HEK293 (cell line): ENCODE data around the gene HOXB7.
A peak's percentile ranks its signal among the peaks of the same experiment; 100 is the strongest.

Experiments
- CTCF ChIA-PET: fragments of 350-600 bp; formaldehyde crosslinking; extraction: SDS; loops from one replicate; lab custom pipeline; 2021; ENCODE audit warnings: antibody characterized with exemption; lab: Yijun Ruan, JAX
- POLR2A ChIA-PET: fragments of 300-600 bp; formaldehyde crosslinking; extraction: SDS; loops from one replicate; lab custom pipeline; 2020; ENCODE audit warnings: antibody characterized with exemption, inconsistent platforms; lab: Yijun Ruan, JAX
- H3K27ac ChIP-seq: fragments of 200-500 bp; sonication (Bioruptor generic); 2 replicates; pipeline ENCODE4 v1.5.1; 2014; ENCODE audit warnings: low read depth, low read length, control low read depth, inconsistent platforms; ENCODE audit errors: extremely low read depth
- H3K36me3 ChIP-seq, 2 experiments: fragments of 200-500 bp in 1 of 2; sonication (Bioruptor generic) in 1 of 2; 1 replicate in 1 of 2; 2 replicates in 1 of 2; pipeline ENCODE4 v1.5.1; 2014 to 2017; ENCODE audit warnings: inconsistent platforms in 2 of 2, low read length in 2 of 2; ENCODE audit not compliant: control insufficient read depth in 2 of 2, insufficient read depth in 1 of 2
- H3K4me1 ChIP-seq: fragments of 200-500 bp; sonication (Bioruptor generic); 2 replicates; pipeline ENCODE4 v1.5.1; 2014; ENCODE audit warnings: mild to moderate bottlenecking, low read length, inconsistent platforms; ENCODE audit not compliant: control insufficient read depth, insufficient read depth
- H3K4me3 ChIP-seq: 2 replicates; pipeline ENCODE4 v1.5.1; 2011; ENCODE audit warnings: low read depth, mild to moderate bottlenecking, control low read depth, low read length, moderate library complexity
- H3K9me3 ChIP-seq: fragments of 200-500 bp; sonication (Bioruptor generic); 2 replicates; pipeline ENCODE4 v1.5.1; 2014; ENCODE audit warnings: low read depth, low read length, inconsistent platforms; ENCODE audit not compliant: control insufficient read depth, insufficient read depth
- GFI1B ChIP-seq: fragments of 450-650 bp; formaldehyde crosslinking; IDR thresholded peaks from 2 replicates; pipeline ENCODE4 v1.5.1; 2016; ENCODE audit warnings: missing biosample characterization, missing genetic modification characterization
- GLI4 ChIP-seq: fragments of 450-650 bp; formaldehyde crosslinking; IDR thresholded peaks from 2 replicates; pipeline ENCODE4 v1.5.1; 2016; ENCODE audit warnings: missing biosample characterization, missing genetic modification characterization
- HOXA7 ChIP-seq: sonication (generic); formaldehyde crosslinking; IDR thresholded peaks from 2 replicates; pipeline ENCODE4 v1.8.1; 2022; ENCODE audit warnings: missing genetic modification reagents, borderline replicate concordance
- SCRT1 ChIP-seq: fragments of 450-650 bp; formaldehyde crosslinking; IDR thresholded peaks from 2 replicates; pipeline ENCODE4 v1.5.1; 2016; ENCODE audit warnings: missing biosample characterization, missing genetic modification characterization, borderline replicate concordance
- SP7 ChIP-seq: fragments of 450-650 bp; formaldehyde crosslinking; IDR thresholded peaks from 2 replicates; pipeline ENCODE4 v1.5.1; 2016; ENCODE audit warnings: missing biosample characterization, missing genetic modification characterization
- TCF7L2 ChIP-seq: IDR thresholded peaks from 2 replicates; pipeline ENCODE4 v1.6.1; 2011; ENCODE audit warnings: low read depth, mild to moderate bottlenecking, inconsistent platforms, low read length, moderate library complexity, borderline replicate concordance
- ZBTB17 ChIP-seq: fragments of 450-650 bp; formaldehyde crosslinking; IDR thresholded peaks from 2 replicates; pipeline ENCODE4 v1.5.1; 2016; ENCODE audit warnings: missing biosample characterization, missing genetic modification characterization
- ZBTB21 ChIP-seq: fragments of 450-650 bp; formaldehyde crosslinking; IDR thresholded peaks from 2 replicates; pipeline ENCODE4 v1.5.1; 2017; ENCODE audit warnings: missing biosample characterization, missing genetic modification characterization
- ZBTB48 ChIP-seq: fragments of 450-650 bp; formaldehyde crosslinking; IDR thresholded peaks from 2 replicates; pipeline ENCODE4 v1.5.1; 2016; ENCODE audit warnings: missing biosample characterization, missing genetic modification characterization
- ZBTB7A ChIP-seq: fragments of 450-650 bp; formaldehyde crosslinking; IDR thresholded peaks from 2 replicates; pipeline ENCODE4 v1.5.1; 2016; ENCODE audit warnings: low read depth, missing biosample characterization, missing genetic modification characterization
- ZBTB8A ChIP-seq: fragments of 450-650 bp; formaldehyde crosslinking; IDR thresholded peaks from 2 replicates; pipeline ENCODE4 v1.5.1; 2016; ENCODE audit warnings: missing biosample characterization, missing genetic modification characterization
- ZFHX2 ChIP-seq: fragments of 450-650 bp; formaldehyde crosslinking; conservative IDR thresholded peaks from 2 replicates; pipeline ENCODE4 v1.5.1; 2016; ENCODE audit warnings: missing biosample characterization, missing genetic modification characterization
- ZFP69B ChIP-seq: fragments of 450-650 bp; formaldehyde crosslinking; IDR thresholded peaks from 2 replicates; pipeline ENCODE4 v1.5.1; 2016; ENCODE audit warnings: missing biosample characterization, missing genetic modification characterization
- ZNF10 ChIP-seq: fragments of 450-650 bp; formaldehyde crosslinking; IDR thresholded peaks from 2 replicates; pipeline ENCODE4 v1.5.1; 2017; ENCODE audit warnings: missing biosample characterization, missing genetic modification characterization
- ZNF121 ChIP-seq: fragments of 450-650 bp; formaldehyde crosslinking; IDR thresholded peaks from 2 replicates; pipeline ENCODE4 v1.5.1; 2016; ENCODE audit warnings: missing biosample characterization, missing genetic modification characterization
- ZNF175 ChIP-seq: fragments of 450-650 bp; formaldehyde crosslinking; IDR thresholded peaks from 2 replicates; pipeline ENCODE4 v1.5.1; 2016; ENCODE audit warnings: missing biosample characterization, missing genetic modification characterization
- ZNF19 ChIP-seq: fragments of 450-650 bp; formaldehyde crosslinking; IDR thresholded peaks from 2 replicates; pipeline ENCODE4; 2016; ENCODE audit warnings: missing biosample characterization, missing genetic modification characterization, low read depth
- ZNF211 ChIP-seq: fragments of 450-650 bp; formaldehyde crosslinking; IDR thresholded peaks from 2 replicates; pipeline ENCODE4 v1.5.1; 2016; ENCODE audit warnings: low read depth, missing biosample characterization, missing genetic modification characterization
- ZNF221 ChIP-seq: fragments of 450-650 bp; formaldehyde crosslinking; IDR thresholded peaks from 2 replicates; pipeline ENCODE4 v1.5.1; 2017; ENCODE audit warnings: missing biosample characterization, missing genetic modification characterization, borderline replicate concordance
- ZNF335 ChIP-seq: fragments of 450-650 bp; formaldehyde crosslinking; conservative IDR thresholded peaks from 2 replicates; pipeline ENCODE4 v1.5.1; 2016; ENCODE audit warnings: missing biosample characterization, missing genetic modification characterization
- ZNF350 ChIP-seq: fragments of 450-650 bp; formaldehyde crosslinking; IDR thresholded peaks from 2 replicates; pipeline ENCODE4 v1.5.0; 2017; ENCODE audit warnings: missing biosample characterization, mild to moderate bottlenecking, missing genetic modification characterization
- ZNF501 ChIP-seq: fragments of 450-650 bp; formaldehyde crosslinking; IDR thresholded peaks from 2 replicates; pipeline ENCODE4 v1.5.1; 2016; ENCODE audit warnings: missing biosample characterization, missing genetic modification characterization
- ZNF521 ChIP-seq: fragments of 450-650 bp; formaldehyde crosslinking; IDR thresholded peaks from 2 replicates; pipeline ENCODE4 v1.5.1; 2017; ENCODE audit warnings: missing biosample characterization, mild to moderate bottlenecking, missing genetic modification characterization
- ZNF600 ChIP-seq: fragments of 450-650 bp; formaldehyde crosslinking; IDR thresholded peaks from 2 replicates; pipeline ENCODE4 v1.5.1; 2016; ENCODE audit warnings: missing biosample characterization, missing genetic modification characterization
- ZNF658 ChIP-seq: fragments of 450-650 bp; formaldehyde crosslinking; IDR thresholded peaks from 2 replicates; pipeline ENCODE4; 2016; ENCODE audit warnings: missing biosample characterization, missing genetic modification characterization
- TF ChIP-seq, protein P1 (sequence below): fragments of 450-650 bp; formaldehyde crosslinking; IDR thresholded peaks from 2 replicates; pipeline ENCODE4 v1.5.1; 2016; ENCODE audit warnings: missing biosample characterization, missing genetic modification characterization
- TF ChIP-seq, protein P2 (sequence below): fragments of 450-650 bp; formaldehyde crosslinking; IDR thresholded peaks from 2 replicates; pipeline ENCODE4 v1.5.1; 2016; ENCODE audit warnings: missing biosample characterization, missing genetic modification characterization
- TF ChIP-seq, protein P3 (sequence below): fragments of 450-650 bp; formaldehyde crosslinking; IDR thresholded peaks from 2 replicates; pipeline ENCODE4 v1.5.1; 2016; ENCODE audit warnings: missing biosample characterization, missing genetic modification characterization

The HOXB7 gene

DNA sequence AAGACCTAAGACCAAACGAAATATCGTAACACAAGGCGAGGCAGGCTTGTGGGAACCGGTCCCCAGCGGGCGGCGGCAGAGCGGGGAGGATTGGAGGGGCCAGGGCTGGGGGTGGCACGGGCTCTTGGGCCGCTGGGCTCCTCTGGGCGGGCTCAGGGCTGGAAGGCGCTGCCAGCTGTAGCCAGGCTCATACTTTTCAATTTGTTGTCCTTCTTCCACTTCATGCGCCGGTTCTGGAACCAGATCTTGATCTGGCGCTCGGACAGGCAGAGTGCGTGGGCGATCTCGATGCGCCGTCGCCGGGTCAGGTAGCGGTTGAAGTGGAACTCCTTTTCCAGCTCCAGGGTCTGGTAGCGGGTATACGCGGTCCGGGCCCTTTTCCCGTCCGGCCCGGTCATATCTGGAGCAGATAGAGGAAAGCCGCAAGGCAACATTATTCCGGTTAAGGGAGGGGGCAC, 18.7 kb downstream of the HOXB7 start (continued):
- TF ChIP-seq ZFHX2 (tag by site-specific recombination) (0 out of 2 replicates have a peak, but pooled peaks have one; percentile 30), ZNF175 (tag by site-specific recombination) (no peak), SCRT1 (no peak), ZNF221 (tag by site-specific recombination) (no peak), ZBTB21 (tag by site-specific recombination) (no peak), ZBTB8A (tag by site-specific recombination) (peak; percentile 60), ZNF501 (tag by site-specific recombination) (no peak), ZNF19 (tag by site-specific recombination) (no peak), ZNF521 (tag by site-specific recombination) (no peak), ZNF10 (peak; percentile 82)
- TF ChIP-seq, protein P1, sequence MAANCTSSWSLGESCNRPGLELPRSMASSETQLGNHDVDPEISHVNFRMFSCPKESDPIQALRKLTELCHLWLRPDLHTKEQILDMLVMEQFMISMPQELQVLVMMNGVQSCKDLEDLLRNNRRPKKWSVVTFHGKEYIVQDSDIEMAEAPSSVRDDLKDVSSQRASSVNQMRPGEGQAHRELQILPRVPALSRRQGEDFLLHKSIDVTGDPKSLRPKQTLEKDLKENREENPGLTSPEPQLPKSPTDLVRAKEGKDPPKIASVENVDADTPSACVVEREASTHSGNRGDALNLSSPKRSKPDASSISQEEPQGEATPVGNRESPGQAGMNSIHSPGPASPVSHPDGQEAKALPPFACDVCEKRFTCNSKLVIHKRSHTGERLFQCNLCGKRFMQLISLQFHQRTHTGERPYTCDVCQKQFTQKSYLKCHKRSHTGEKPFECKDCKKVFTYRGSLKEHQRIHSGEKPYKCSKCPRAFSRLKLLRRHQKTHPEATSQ (tag by site-specific recombination), result no peak
- TF ChIP-seq, protein P2, sequence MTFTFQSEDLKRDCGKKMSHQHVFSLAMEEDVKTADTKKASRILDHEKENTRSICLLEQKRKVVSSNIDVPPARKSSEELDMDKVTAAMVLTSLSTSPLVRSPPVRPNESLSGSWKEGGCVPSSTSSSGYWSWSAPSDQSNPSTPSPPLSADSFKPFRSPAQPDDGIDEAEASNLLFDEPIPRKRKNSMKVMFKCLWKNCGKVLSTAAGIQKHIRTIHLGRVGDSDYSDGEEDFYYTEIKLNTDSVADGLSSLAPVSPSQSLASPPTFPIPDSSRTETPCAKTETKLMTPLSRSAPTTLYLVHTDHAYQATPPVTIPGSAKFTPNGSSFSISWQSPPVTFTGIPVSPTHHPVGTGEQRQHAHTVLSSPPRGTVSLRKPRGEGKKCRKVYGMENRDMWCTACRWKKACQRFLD (tag by site-specific recombination), result no peak
- TF ChIP-seq, all 188 proteins: peak for 5

DNA sequence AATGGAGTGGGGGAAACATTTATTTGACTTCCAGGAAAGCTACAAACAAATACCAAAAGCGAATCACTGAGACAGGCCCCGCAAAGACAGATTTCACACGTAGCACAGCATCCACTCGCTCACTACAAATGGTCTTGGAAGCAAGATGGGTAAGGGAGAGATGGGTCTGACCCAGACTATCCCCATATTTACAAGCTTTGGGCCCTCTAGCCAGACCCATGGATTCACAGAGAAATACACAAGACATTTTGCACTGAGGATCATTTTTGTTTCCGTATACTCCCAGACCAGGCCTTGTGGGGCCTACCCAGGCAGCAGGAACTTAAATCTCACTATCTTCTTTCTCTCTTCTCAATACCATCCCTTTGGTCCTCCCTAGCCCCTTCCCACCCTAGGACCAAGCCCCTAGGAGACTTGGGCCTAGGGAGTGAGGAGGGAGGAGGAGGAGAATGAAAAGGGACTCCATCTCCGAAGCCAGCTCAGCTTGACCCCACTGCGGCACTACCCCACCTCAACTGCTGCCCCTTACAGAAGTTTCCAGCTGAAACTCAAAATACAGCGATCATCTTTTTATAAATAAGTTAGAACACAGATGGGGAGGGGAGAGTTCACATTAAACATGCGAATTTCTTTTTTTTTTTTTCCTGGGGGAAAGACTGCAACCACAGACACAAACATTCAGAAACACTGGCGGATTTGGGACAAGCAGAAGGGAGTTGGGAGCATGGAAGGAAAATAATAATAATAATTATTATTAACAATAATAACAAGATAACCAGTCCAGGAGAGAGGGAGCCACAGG, 19.4 kb downstream of the HOXB7 start:
- no peaks in the 10 kb centered on the region for H3K9me3 ChIP-seq
- H3K36me3 ChIP-seq, result peaks cover 5 to 37% of the 10 kb centered on the region in 2 experiments; a peak in 2 of 3 replicates
- CTCF ChIA-PET, result interaction anchor here (0.5 to 6.0 kb wide), 8 partner anchors 30 to 376 kb away, joined by 3 to 52 read pairs (median 11); no protein-coding TSS in a partner anchor
- no peak overlapping the region for H3K4me3 ChIP-seq
- H3K27ac ChIP-seq, result peak overlapping the region; percentile 92
- TF ChIP-seq ZNF121 (tag by site-specific recombination) (no peak), ZNF350 (tag by site-specific recombination) (no peak), TCF7L2 (no peak), ZFP69B (tag by site-specific recombination) (no peak), GFI1B (tag by site-specific recombination) (no peak)
- TF ChIP-seq, all 188 proteins: peak for 0
- H3K4me1 ChIP-seq, result peaks cover 44% of the 10 kb centered on the region
- POLR2A ChIA-PET, result interaction anchor here (1.0 kb wide), 1 partner anchor 13 kb away, joined by 5 read pairs; the partner anchor contains the start of gene HOXB6

DNA sequence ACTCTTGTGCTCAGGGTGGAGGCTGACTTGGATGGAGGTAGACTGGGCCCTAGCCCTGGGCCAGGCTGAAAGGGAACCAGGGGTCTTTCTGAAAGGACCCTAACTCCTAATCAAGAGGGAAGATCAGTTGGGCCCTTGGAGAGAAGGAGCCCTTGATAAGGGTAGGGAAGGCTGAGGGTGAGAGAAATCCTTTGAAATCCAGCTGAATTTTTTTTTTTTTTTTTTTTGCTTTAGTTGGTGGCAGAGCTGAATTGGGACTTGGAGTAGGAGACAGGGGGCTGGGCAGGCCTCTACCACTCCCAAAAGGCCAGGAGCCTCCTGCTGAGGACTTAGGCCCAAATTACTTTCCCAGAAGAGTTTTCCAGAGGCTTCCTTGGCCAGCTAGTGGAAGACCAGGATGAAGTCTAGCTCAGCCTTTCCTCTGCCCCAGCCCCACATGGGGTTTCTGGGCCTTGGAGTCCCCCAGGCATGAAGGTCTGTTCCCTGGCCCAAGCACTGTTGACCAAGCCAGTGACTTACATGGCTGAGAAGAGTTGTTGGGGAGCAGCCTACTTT, 20.1 kb downstream of the HOXB7 start:
- Histone ChIP-seq H3K4me3 (no peak overlapping the region), H3K27ac (peak overlapping the region; percentile 92), H3K9me3 (no peaks in the 10 kb centered on the region), H3K4me1 (peaks cover 44% of the 10 kb centered on the region), H3K36me3 (peaks cover 4 to 33% of the 10 kb centered on the region in 2 experiments; a peak in 2 of 3 replicates)
- POLR2A ChIA-PET, result interaction anchor here (0.6 kb wide), 2 partner anchors 10 to 542 kb away, joined by 3 read pairs; partner anchors contain the start of gene NFE2L1
- CTCF ChIA-PET, result interaction anchor here (0.6 to 6.0 kb wide), 4 partner anchors 31 to 549 kb away, joined by 3 to 52 read pairs (median 25); no protein-coding TSS in a partner anchor
- no peak for TF ChIP-seq ZNF658 (tag by site-specific recombination)
- no peak for TF ChIP-seq HOXA7 (CRISPR knock-in tag)
- no peak for TF ChIP-seq SCRT1
- 0 out of 2 replicates have a peak, but pooled peaks have one; percentile 3 for TF ChIP-seq ZNF600 (tag by site-specific recombination)
- no peak for TF ChIP-seq GLI4 (tag by site-specific recombination)
- TF ChIP-seq, protein P3, sequence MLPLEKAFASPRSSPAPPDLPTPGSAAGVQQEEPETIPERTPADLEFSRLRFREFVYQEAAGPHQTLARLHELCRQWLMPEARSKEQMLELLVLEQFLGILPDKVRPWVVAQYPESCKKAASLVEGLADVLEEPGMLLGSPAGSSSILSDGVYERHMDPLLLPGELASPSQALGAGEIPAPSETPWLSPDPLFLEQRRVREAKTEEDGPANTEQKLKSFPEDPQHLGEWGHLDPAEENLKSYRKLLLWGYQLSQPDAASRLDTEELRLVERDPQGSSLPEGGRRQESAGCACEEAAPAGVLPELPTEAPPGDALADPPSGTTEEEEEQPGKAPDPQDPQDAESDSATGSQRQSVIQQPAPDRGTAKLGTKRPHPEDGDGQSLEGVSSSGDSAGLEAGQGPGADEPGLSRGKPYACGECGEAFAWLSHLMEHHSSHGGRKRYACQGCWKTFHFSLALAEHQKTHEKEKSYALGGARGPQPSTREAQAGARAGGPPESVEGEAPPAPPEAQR (tag by site-specific recombination), result no peak
- TF ChIP-seq ZBTB21 (tag by site-specific recombination), result no peak
- TF ChIP-seq ZNF335, result peak; percentile 90
- 0 out of 2 replicates have a peak, but pooled peaks have one; percentile 11 for TF ChIP-seq ZBTB7A (tag by site-specific recombination)
- TF ChIP-seq ZBTB48, result peak; percentile 88
- TF ChIP-seq ZNF10, result no peak
- no peak for TF ChIP-seq SP7
- no peak for TF ChIP-seq ZNF211 (tag by site-specific recombination)
- TF ChIP-seq ZBTB17 (tag by site-specific recombination), result peak; percentile 2; the same call in 1 of the 2 replicates
